HepG2 (cell line): Measurements from ENCODE around the gene EARS2. TPM values are rescaled to one million over a fixed set of nuclear protein-coding genes. Genes with fewer than 3 reads are reported as not detected.

Experiments
- E2F5 ChIP-seq: sonication (generic); formaldehyde crosslinking; conservative IDR thresholded peaks from 2 replicates; pipeline ENCODE4 v1.4.0; 2020; ENCODE audit warnings: missing genetic modification reagents
- KLF16 ChIP-seq, 2 experiments: sonication (generic) in 1 of 2; formaldehyde crosslinking in 1 of 2; IDR thresholded peaks; 2 replicates each; pipeline versions ENCODE4 v1.6.1 to v1.8.0; 2016 to 2023; ENCODE audit warnings: missing genetic modification reagents in 2 of 2, missing compliant biosample characterization in 1 of 2
- NCOA2 ChIP-seq: sonication (generic); formaldehyde crosslinking; IDR thresholded peaks from 2 replicates; pipeline ENCODE4 v1.8.0; 2022; ENCODE audit warnings: inconsistent platforms
- PATZ1 ChIP-seq: sonication (generic); formaldehyde crosslinking; IDR thresholded peaks from 2 replicates; pipeline ENCODE4 v1.4.0; 2020; ENCODE audit warnings: missing genetic modification reagents
- RBFOX2 ChIP-seq: fragments of 200-400 bp; formaldehyde crosslinking; IDR thresholded peaks from 2 replicates; pipeline ENCODE4 v1.6.1; 2017; ENCODE audit warnings: low read depth, mild to moderate bottlenecking, low read length
- SMAD3 ChIP-seq: sonication (generic); formaldehyde crosslinking; IDR thresholded peaks from 2 replicates; pipeline ENCODE4 v1.4.0; 2020; ENCODE audit warnings: missing genetic modification reagents
- U2AF1 ChIP-seq: fragments of 200-400 bp; formaldehyde crosslinking; optimal IDR thresholded peaks from 2 replicates; pipeline ENCODE3; 2017; ENCODE audit warnings: mild to moderate bottlenecking, low read depth, low read length
- ZBTB39 ChIP-seq: sonication (generic); formaldehyde crosslinking; IDR thresholded peaks from 2 replicates; pipeline ENCODE4 v1.5.0; 2020; ENCODE audit warnings: missing genetic modification reagents
- ZHX2 ChIP-seq, 2 experiments: sonication (generic) in 1 of 2; formaldehyde crosslinking in 1 of 2; IDR thresholded peaks; 2 replicates each; pipeline versions ENCODE4 v1.6.1 to v1.9.0; 2014 to 2022; ENCODE audit warnings: antibody characterized with exemption in 1 of 2, borderline replicate concordance in 1 of 2, inconsistent platforms in 1 of 2, low read depth in 1 of 2, missing genetic modification reagents in 1 of 2
- polyA plus RNA-seq, 8 experiments: library from polyadenylated mRNA; depleted of rRNA in 3 of 8; stranded (reverse) in 7 of 8; unstranded in 1 of 8; fragments of >200 nt; fragmentation: Illumina TruSeq in 4 of 8; extraction: Trizol in 4 of 8; gene quantifications; 2 replicates each; pipeline versions ENCODE4 v1.2.1 to v1.2.3, GENCODE V29; 2011 to 2016; ENCODE audit warnings: low read depth in 4 of 8, missing spikeins in 1 of 8, mixed read lengths in 1 of 8; ENCODE audit not compliant: insufficient read depth in 1 of 8
- total RNA-seq, 5 experiments: library from RNA; depleted of rRNA; stranded (reverse); fragments of >200 nt; fragmentation: Illumina TruSeq; extraction: Trizol; gene quantifications; 2 replicates each; pipeline ENCODE4 v1.2.3, GENCODE V29; 2016; ENCODE audit warnings: low read depth in 1 of 5
- TF ChIP-seq, protein P1 (sequence below): IDR thresholded peaks from 2 replicates; pipeline ENCODE4 v1.6.1; 2016; ENCODE audit warnings: control low read depth
- TF ChIP-seq, protein P2 (sequence below): IDR thresholded peaks from 2 replicates; pipeline ENCODE4 v1.6.1; 2016; ENCODE audit warnings: low read depth
- TF ChIP-seq, protein P3 (sequence below): sonication (generic); formaldehyde crosslinking; conservative IDR thresholded peaks from 2 replicates; pipeline ENCODE4 v1.8.0; 2022; ENCODE audit warnings: mild to moderate bottlenecking, moderate library complexity, missing genetic modification reagents

The EARS2 gene
- total and polyA plus RNA-seq, 2 of the 13 experiments (the other 11 are each of a cell fraction or from before 2014, with no cell fraction given): 49.4 to 80.4 TPM

DNA sequence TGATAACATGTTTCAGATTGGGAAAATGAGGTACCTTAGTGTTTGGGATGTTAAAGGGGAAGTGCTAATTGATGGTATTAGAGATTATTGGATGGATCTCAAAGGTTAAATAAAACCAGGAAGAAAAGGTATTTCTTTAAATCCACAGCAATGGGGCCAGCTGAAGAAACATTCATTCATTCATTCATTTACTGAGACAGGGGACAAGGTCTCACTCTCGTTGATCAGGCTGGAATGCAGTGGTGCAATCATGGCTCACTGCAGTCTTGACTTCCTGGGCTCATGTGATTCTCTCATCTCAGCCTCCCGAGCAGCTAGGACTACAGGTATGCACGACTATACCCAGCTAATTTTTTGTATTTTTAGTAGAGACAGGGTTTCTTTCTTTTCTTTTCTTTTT, 19.8 kb downstream of the EARS2 start (continued):
- no peak for TF ChIP-seq ZHX2 (IDR thresholded peaks at IDR 0.05; ENCODE audit: low read depth)
- TF ChIP-seq ZHX2 (CRISPR knock-in tag; IDR thresholded peaks at IDR 0.05; ENCODE audit: borderline replicate concordance): no peak
- no peak for TF ChIP-seq U2AF1
- no peak for TF ChIP-seq PATZ1
- TF ChIP-seq RBFOX2: no peak
- 0 out of 2 replicates have a peak, but pooled peaks have one; percentile 22 for TF ChIP-seq NCOA2 (CRISPR knock-in tag)
- 0 out of 2 replicates have a peak, but pooled peaks have one; percentile 27 for TF ChIP-seq SMAD3 (CRISPR knock-in tag)
- TF ChIP-seq, protein P1, sequence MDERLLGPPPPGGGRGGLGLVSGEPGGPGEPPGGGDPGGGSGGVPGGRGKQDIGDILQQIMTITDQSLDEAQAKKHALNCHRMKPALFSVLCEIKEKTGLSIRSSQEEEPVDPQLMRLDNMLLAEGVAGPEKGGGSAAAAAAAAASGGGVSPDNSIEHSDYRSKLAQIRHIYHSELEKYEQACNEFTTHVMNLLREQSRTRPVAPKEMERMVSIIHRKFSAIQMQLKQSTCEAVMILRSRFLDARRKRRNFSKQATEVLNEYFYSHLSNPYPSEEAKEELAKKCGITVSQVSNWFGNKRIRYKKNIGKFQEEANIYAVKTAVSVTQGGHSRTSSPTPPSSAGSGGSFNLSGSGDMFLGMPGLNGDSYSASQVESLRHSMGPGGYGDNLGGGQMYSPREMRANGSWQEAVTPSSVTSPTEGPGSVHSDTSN (CRISPR knock-in tag): no peak
- TF ChIP-seq, protein P2, sequence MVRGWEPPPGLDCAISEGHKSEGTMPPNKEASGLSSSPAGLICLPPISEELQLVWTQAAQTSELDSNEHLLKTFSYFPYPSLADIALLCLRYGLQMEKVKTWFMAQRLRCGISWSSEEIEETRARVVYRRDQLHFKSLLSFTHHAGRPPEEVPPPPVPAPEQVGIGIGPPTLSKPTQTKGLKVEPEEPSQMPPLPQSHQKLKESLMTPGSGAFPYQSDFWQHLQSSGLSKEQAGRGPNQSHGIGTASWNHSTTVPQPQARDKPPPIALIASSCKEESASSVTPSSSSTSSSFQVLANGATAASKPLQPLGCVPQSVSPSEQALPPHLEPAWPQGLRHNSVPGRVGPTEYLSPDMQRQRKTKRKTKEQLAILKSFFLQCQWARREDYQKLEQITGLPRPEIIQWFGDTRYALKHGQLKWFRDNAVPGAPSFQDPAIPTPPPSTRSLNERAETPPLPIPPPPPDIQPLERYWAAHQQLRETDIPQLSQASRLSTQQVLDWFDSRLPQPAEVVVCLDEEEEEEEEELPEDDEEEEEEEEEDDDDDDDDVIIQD: 0 out of 2 replicates have a peak, but pooled peaks have one; percentile 50
- no peak for TF ChIP-seq E2F5 (CRISPR knock-in tag)
- peak in 1 of 2 experiments; percentile 52; a peak in 1 of 4 replicates for TF ChIP-seq KLF16 (CRISPR knock-in tag; IDR thresholded peaks at IDR 0.05)
- TF ChIP-seq, protein P3, sequence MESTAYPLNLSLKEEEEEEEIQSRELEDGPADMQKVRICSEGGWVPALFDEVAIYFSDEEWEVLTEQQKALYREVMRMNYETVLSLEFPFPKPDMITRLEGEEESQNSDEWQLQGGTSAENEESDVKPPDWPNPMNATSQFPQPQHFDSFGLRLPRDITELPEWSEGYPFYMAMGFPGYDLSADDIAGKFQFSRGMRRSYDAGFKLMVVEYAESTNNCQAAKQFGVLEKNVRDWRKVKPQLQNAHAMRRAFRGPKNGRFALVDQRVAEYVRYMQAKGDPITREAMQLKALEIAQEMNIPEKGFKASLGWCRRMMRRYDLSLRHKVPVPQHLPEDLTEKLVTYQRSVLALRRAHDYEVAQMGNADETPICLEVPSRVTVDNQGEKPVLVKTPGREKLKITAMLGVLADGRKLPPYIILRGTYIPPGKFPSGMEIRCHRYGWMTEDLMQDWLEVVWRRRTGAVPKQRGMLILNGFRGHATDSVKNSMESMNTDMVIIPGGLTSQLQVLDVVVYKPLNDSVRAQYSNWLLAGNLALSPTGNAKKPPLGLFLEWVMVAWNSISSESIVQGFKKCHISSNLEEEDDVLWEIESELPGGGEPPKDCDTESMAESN: no peak
- TF ChIP-seq ZBTB39: no peak
